Activated T-cell treated with anti-CD3 and anti-CD28 coated beads for 1 hour (primary cell): ENCODE measurements around the gene TNIP1.

ENCODE experiments used
- DNase-seq: peaks from one replicate; pipeline ENCODE4 v3.0.0-alpha.2; 2020; ENCODE audit warnings: low read depth

Gene TNIP1

DNA sequence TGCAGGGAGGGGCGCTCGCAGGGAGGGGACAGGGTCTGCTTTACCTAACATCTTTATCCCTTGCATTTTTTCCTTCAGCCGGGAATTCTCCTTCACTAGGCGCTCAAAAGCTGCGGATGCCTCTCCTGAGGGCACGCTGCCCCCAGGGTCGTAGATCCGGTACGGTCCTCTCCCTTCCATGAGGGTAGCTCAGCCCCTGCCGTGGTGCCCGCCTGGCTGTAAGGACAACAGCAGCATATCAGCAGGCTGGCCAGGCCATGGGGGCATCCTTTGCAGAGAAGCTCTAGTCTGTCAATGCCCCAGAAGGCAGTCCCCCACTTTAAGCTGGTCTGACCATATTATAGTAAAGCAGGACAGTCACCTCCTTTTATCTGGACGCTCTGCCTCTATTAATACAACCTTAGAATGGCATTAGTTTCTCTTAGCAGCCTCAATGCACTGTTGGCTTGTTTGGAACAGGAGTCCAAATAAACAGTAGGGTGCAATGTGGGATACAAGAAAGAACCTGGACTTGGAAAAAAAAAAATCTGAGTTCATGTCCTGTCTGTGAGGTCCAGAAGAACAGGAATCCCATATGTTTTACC lies 15.8 kb downstream of the TNIP1 start:
- no peak for DNase-seq

DNA sequence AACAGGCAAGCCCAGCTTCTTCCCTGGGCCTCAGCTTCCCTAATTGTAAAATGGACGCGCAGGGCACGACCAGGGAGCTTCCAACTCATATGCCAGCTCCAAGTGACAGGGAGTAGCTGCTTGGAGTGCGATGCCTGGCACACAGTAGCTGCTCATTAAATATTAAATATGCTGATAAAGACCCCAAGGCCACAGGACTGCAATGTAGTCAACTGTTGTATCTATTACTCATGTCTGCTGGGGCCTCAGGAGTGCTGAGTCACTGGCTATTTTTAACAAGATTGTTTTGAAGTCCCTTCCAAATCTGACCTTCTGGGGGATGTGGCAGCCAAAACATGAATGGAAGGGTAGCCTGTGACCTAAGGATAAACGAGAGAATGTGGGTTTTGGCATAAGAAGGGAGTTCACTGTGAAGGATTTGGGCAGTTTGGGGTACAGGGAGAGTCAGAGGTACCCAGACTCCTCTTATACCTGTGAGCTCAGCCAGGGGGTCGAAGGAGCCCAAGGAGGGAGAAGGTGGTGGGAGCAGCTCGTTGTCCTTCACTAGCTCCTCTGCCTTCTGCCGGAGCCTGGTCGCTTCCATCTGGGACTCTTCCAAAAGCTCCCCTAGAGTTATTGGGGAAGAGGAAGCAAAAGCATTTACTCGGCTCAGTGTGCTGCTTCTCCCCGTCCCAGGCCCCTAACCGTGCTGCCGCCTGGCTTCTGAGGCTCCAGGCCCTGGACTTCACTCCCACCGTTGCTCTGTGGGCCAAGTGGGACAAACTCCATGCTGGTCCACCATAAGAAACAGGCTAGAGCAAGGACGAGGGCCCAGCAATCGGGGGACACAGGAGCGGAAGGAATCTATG lies 17.5 kb downstream of the TNIP1 start:
- no peak for DNase-seq

DNA sequence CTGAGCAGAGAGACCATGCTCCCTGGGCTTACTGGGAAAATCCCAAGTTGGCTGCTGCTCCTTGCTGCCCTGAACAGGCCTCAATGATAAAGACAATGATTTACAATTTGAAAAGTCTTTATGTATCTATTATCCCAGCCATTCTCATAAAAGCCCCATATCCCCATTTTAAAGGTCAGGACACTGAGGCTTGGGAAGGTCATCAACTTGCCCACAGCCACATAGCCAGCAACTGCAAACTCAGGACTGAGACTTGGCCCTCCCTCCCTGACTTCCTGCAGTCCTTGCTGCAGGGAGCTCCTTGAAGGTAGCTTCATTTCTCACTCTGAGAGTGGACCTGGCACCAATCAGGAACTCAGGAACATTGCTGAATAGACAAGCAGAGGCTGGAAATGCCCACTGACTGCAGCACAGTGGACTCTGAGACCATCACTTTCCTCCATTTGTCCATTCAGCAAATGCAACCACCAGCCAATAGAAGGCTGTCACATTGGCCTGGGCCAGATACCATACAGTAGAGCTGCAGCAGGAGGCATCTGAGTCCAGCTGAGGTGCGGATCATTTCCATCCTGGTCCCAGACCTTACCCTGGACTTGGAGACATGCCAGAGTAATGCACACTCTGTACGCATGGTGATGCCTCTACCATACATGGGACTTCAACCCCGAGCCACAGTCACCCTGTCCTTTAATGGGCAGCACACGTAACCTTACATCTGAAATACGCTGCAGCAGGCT lies 18.3 kb downstream of the TNIP1 start:
- no peak for DNase-seq

- no peak for DNase-seq
Observed at GRCh38 chr5:151060742-151061141, 20.1 kb downstream of the TNIP1 start.

- no peak for DNase-seq
Observed at GRCh38 chr5:151058891-151059489, 21.8 kb downstream of the TNIP1 start.

DNA sequence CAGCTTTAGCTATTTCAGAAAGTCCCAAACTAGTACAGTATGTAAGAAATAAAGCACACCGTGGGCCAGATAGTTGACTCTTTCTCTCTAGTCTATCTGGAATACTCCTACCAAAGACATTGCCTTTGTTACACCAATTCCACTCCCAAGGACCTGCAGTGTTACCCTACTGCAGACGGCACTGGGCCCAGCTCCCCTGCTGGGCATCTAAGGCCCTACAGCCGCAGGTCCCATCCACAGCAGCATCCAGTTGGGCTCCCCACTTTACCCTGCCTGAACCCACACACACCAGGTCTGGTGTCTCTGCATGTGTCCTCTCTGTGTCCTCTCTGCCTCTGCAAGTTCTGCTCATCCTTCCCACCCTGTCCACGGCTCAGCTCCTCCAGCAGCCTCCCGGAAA lies 22.5 kb downstream of the TNIP1 start:
- DNase-seq = no peak

DNA sequence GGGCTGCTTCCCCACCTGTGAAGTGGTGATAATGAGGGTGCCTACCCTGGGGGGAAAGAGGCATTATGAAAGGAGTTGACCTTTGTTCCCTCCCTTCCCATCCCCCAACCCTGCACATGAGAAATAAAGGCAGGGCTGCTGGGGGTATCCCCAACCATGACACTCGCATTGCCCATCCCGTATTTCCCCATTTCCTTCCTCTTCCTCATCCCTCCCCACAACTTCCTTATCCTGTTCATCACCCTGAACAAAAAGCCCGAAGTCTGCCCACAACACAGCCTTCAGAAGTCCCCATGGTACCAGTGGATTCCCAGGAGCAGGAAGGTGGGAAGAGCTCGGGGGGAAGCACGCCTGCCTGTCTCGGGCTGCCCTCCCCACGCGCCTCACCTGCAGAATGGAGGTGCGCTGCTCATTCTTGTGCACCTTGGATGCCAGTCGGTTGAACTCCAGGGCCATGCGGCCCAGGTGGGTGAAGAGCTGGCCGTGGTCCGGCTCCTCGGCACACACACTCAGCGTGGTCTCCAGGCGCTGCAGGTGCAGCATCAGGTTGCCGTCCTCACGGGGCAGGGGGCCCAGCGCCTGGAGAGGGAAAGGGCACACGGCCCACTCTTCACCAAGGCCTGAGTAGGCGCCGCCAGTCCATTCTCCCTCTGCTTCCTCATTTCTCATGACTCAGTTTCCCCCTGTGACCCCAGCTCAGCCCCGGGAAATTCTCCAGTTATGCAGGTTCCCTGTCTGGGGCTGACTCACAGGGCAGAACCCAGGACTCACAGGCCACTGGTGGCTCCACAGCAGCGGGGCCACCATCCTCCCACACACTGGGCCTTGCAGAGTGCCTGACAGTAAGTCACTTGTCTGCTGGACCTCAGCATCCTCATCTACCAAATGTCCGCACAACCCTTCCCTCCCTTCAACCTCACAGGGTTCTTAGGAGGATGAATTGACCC lies 24.2 kb downstream of the TNIP1 start:
- DNase-seq = no peak

DNA sequence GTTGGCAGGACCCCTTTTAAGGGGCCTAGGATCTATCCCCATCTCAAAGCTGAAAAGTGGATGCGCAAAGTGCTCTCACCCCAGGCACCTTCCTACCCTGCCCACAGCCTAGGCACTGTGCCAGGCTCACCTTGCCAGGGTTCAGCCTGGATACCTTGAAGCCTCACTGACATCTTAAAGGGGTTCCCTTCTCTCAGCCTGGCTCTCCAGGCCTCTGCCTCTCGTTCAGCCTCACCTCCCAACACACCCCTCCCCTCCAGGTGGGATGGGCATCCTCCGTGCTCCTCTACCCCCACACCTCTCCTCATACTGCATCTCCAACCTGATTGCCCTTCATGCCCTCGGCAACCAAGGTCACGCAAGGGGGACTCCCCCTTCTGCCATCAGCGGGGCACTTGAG lies 25.5 kb downstream of the TNIP1 start:
- no peak for DNase-seq

DNA sequence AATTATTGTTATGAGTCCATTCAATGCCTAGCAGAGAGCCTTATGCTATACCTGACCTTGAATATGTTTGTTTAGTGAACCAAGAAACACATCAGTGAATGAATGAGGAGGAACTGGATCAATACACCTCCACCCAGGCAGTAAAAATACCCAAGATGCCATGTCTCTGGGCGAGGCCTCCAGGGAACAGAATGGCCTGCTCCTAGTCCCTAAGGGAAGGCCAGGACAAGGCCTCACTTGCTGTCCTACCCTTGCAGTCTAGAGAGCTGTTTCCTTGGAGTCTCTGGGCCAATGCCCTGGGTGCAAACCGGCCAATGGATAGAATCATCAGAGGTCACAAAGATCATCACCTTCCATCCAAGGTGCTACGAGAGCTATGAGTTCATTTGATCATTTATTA lies 26.1 kb downstream of the TNIP1 start:
- DNase-seq = no peak

- no peak for DNase-seq
Observed at GRCh38 chr5:151053796-151054462, 26.9 kb downstream of the TNIP1 start.

GRCh38 chr5:151052836-151053235 lies 28.0 kb downstream of the TNIP1 start:
- no peak for DNase-seq

DNA sequence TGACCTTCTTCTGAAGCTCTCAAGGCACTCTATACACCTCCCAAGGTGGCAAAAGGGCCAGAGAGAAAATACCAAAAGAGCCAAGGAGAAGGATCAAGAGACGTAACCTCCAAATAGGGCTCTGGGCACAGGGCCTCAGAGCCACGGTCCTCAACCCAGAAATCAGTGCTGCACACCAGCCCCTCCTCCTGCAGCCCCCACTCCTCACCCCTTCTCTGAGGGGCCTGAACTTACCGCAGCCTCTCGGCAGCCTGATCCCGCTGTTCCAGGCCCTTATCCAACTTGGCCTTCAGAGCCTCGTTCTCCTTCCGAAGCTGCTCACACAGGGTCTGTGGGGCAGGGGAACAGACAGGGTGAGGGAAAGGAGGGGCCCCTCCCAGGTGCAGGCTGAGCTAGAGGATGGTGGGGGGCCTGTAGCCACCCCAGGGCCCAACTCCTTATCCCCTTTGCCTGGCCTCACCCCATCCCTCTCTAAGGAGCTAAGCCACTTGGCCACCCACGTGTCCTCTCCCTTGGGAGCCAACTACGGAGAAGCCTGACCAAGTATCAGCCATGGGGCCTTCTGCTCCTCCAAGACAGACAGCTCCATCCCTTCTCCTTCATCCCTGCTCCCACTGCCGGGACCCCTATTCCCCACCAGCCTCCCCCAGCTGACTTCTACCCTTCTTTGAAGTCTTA lies 28.8 kb downstream of the TNIP1 start:
- DNase-seq = no peak

GRCh38 chr5:151051066-151051930 lies 29.5 kb downstream of the TNIP1 start:
- DNase-seq = peak; percentile 59

DNA sequence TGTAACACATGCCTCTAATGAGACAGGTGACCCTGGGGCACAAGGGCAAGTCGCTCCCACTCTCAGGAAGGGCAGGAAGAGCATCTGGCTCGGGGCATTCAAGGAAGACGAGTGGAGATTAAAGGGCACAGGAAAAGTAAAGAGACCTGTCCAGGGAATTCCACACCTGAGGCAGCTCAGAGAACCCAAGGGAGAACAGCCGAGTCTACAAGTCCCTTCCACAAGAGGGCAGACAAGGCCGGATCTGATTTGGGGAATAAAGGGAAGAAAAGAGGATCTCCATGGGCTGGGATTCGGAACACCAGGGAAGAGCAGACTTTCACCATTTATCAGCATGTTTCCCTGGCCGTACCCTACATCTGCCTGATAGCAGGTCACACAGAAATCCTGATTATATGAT lies 32.3 kb downstream of the TNIP1 start:
- DNase-seq = no peak

- no peak for DNase-seq
Observed at GRCh38 chr5:151047814-151048425, 32.9 kb downstream of the TNIP1 start.

DNA sequence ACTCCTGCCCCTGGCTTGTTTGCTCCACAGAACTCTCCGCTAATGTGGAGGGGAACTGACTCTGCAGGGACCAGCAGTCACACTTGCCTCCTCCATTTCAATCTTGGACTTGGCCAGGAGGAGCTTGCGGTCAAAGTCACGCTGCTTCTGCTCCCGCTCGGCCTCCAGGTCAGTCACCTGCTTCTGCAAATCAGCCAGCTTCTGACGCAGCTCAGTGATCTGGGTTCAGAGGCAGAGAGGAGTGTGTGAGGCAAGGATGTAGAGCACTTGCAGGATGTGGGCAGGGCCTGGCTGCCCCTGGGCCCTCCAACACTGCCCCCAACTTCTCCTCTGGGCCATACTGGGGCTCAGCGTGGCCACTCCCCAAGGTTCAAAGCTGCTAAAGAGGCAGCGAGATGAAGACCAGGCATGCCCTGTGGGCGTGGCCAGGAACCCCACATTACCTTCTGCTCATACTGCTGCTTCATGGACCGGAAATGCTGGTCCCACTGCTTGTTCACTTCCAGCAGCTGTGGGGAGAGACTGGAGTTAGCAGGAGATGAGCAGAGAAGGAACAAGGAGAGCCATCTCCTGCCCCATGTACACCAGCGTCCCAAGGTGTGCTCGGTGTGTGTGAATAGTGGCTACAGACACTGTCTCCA lies 38.3 kb downstream of the TNIP1 start:
- DNase-seq = no peak

GRCh38 chr5:151041577-151042268 lies 39.1 kb downstream of the TNIP1 start:
- no peak for DNase-seq

DNA sequence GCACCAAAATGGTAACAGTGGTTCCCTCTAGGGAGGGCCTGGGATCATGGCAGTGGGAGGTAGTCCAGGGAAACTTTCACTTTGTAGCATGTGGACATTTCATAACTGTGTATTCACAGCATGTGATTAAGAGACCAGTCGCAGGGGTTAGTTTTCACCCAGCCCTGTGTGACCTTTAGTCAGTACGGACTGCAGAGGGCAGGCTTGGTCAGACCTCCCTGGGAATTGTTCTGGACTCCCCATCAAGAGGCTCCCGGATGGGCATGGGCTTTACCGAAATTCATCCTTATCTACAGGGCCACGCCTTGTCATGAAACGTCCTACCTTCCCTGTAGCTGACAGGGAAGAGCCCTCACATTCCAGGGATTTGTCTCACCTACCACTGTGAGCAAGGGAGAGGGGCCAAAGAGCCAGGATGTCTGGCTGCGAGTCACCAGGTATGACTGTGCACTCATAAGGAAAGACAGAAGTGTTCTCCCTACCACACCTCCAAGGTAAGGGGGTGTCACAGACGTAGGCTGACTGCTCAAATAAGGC lies 40.6 kb downstream of the TNIP1 start:
- DNase-seq = no peak
